ENCODE results near the gene TESK2. TPM values are rescaled to one million over a fixed set of nuclear protein-coding genes. Genes with fewer than 3 reads are reported as not detected.

Gene TESK2
- total RNA-seq, 1 experiment from 2014 or later: 6.2 TPM

GRCh38 chr1:45465277-45465676 lies 25.7 kb downstream of the TESK2 start:
- Histone ChIP-seq H3K36me3 (no peaks in the 10 kb centered on the region), H3K9me3 (replicated peaks) (no peaks in the 10 kb centered on the region), H3K4me3 (no peak overlapping the region), H3K27me3 (no peaks in the 10 kb centered on the region), H3K4me1 (no peaks in the 10 kb centered on the region), H3K27ac (no peak overlapping the region)
- no peak for DNase-seq

- DNase-seq: no peak
- H3K27me3 ChIP-seq: no peaks in the 10 kb centered on the region
- H3K27ac ChIP-seq: no peak overlapping the region
- no peaks in the 10 kb centered on the region for H3K4me1 ChIP-seq
- no peaks in the 10 kb centered on the region for H3K9me3 ChIP-seq (replicated peaks)
- H3K4me3 ChIP-seq: no peak overlapping the region
- no peaks in the 10 kb centered on the region for H3K36me3 ChIP-seq
Measured at GRCh38 chr1:45458894-45459293, 32.1 kb downstream of the TESK2 start.

- Histone ChIP-seq H3K27me3 (no peaks in the 10 kb centered on the region), H3K4me1 (no peaks in the 10 kb centered on the region), H3K36me3 (no peaks in the 10 kb centered on the region), H3K27ac (no peak overlapping the region), H3K4me3 (no peak overlapping the region), H3K9me3 (replicated peaks) (no peaks in the 10 kb centered on the region)
- DNase-seq: no peak
Measured at GRCh38 chr1:45456531-45456930, 34.4 kb downstream of the TESK2 start.

GRCh38 chr1:45455162-45455561 lies 35.8 kb downstream of the TESK2 start:
- Histone ChIP-seq H3K27me3 (no peaks in the 10 kb centered on the region), H3K27ac (no peak overlapping the region), H3K4me1 (no peaks in the 10 kb centered on the region), H3K36me3 (no peaks in the 10 kb centered on the region), H3K4me3 (no peak overlapping the region), H3K9me3 (replicated peaks) (no peaks in the 10 kb centered on the region)
- no peak for DNase-seq

GRCh38 chr1:45454464-45454863 lies 36.5 kb downstream of the TESK2 start:
- H3K9me3 ChIP-seq (replicated peaks): no peaks in the 10 kb centered on the region
- no peak overlapping the region for H3K4me3 ChIP-seq
- no peaks in the 10 kb centered on the region for H3K4me1 ChIP-seq
- H3K27me3 ChIP-seq: no peaks in the 10 kb centered on the region
- no peak overlapping the region for H3K27ac ChIP-seq
- H3K36me3 ChIP-seq: no peaks in the 10 kb centered on the region
- no peak for DNase-seq

- Histone ChIP-seq H3K27me3 (no peaks in the 10 kb centered on the region), H3K4me1 (no peaks in the 10 kb centered on the region), H3K36me3 (no peaks in the 10 kb centered on the region), H3K4me3 (no peak overlapping the region), H3K27ac (no peak overlapping the region), H3K9me3 (replicated peaks) (no peaks in the 10 kb centered on the region)
- DNase-seq: no peak
Measured at GRCh38 chr1:45452503-45452902, 38.5 kb downstream of the TESK2 start.

- Histone ChIP-seq H3K27me3 (no peaks in the 10 kb centered on the region), H3K4me3 (no peak overlapping the region), H3K4me1 (no peaks in the 10 kb centered on the region), H3K27ac (no peak overlapping the region), H3K36me3 (no peaks in the 10 kb centered on the region), H3K9me3 (replicated peaks) (no peaks in the 10 kb centered on the region)
- no peak for DNase-seq
Measured at GRCh38 chr1:45448357-45448756, 42.6 kb downstream of the TESK2 start.

- H3K9me3 ChIP-seq (replicated peaks): no peaks in the 10 kb centered on the region
- no peak for DNase-seq
- H3K4me1 ChIP-seq: no peaks in the 10 kb centered on the region
- no peaks in the 10 kb centered on the region for H3K27me3 ChIP-seq
- no peak overlapping the region for H3K4me3 ChIP-seq
- H3K36me3 ChIP-seq: no peaks in the 10 kb centered on the region
- no peak overlapping the region for H3K27ac ChIP-seq
Measured at GRCh38 chr1:45446950-45447672, 43.9 kb downstream of the TESK2 start.

GRCh38 chr1:45446530-45446929 lies 44.4 kb downstream of the TESK2 start:
- Histone ChIP-seq H3K4me1 (no peaks in the 10 kb centered on the region), H3K9me3 (replicated peaks) (no peaks in the 10 kb centered on the region), H3K27me3 (no peaks in the 10 kb centered on the region), H3K36me3 (no peaks in the 10 kb centered on the region), H3K4me3 (no peak overlapping the region), H3K27ac (no peak overlapping the region)
- no peak for DNase-seq

GRCh38 chr1:45444609-45445131 lies 46.3 kb downstream of the TESK2 start:
- Histone ChIP-seq H3K27ac (no peak overlapping the region), H3K36me3 (no peaks in the 10 kb centered on the region), H3K4me1 (no peaks in the 10 kb centered on the region), H3K4me3 (no peak overlapping the region), H3K27me3 (no peaks in the 10 kb centered on the region), H3K9me3 (replicated peaks) (no peaks in the 10 kb centered on the region)
- no peak for DNase-seq

- no peak for DNase-seq
Measured at GRCh38 chr1:45443580-45444446, 47.1 kb downstream of the TESK2 start.

GRCh38 chr1:45442272-45442671 lies 48.7 kb downstream of the TESK2 start:
- Histone ChIP-seq H3K4me1 (no peaks in the 10 kb centered on the region), H3K4me3 (no peak overlapping the region), H3K27me3 (no peaks in the 10 kb centered on the region), H3K36me3 (no peaks in the 10 kb centered on the region), H3K9me3 (replicated peaks) (no peaks in the 10 kb centered on the region), H3K27ac (no peak overlapping the region)
- DNase-seq: no peak

More at GRCh38 chr1:45443580-45444446, 47.1 kb downstream of the TESK2 start:
- Histone ChIP-seq H3K9me3 (replicated peaks) (no peaks in the 10 kb centered on the region), H3K27ac (no peak overlapping the region), H3K4me1 (no peaks in the 10 kb centered on the region), H3K27me3 (no peaks in the 10 kb centered on the region), H3K36me3 (no peaks in the 10 kb centered on the region), H3K4me3 (no peak overlapping the region)

- no peaks in the 10 kb centered on the region for H3K4me1 ChIP-seq
- H3K27ac ChIP-seq: no peak overlapping the region
- no peak for DNase-seq
- no peaks in the 10 kb centered on the region for H3K27me3 ChIP-seq
- no peaks in the 10 kb centered on the region for H3K9me3 ChIP-seq (replicated peaks)
- H3K4me3 ChIP-seq: no peak overlapping the region
- H3K36me3 ChIP-seq: no peaks in the 10 kb centered on the region
Measured at GRCh38 chr1:45437323-45437722, 53.6 kb downstream of the TESK2 start.

- Histone ChIP-seq H3K36me3 (no peaks in the 10 kb centered on the region), H3K4me1 (no peaks in the 10 kb centered on the region), H3K9me3 (replicated peaks) (no peaks in the 10 kb centered on the region), H3K27ac (no peak overlapping the region), H3K4me3 (no peak overlapping the region), H3K27me3 (0 out of 2 replicates have a peak, but pooled peaks cover 4% of the 10 kb centered on the region)
- DNase-seq: no peak
Measured at GRCh38 chr1:45430490-45430889, 60.5 kb downstream of the TESK2 start.

- Histone ChIP-seq H3K27me3 (0 out of 2 replicates have a peak, but pooled peaks cover 4% of the 10 kb centered on the region), H3K9me3 (replicated peaks) (no peaks in the 10 kb centered on the region), H3K4me3 (no peak overlapping the region), H3K36me3 (no peaks in the 10 kb centered on the region), H3K27ac (no peak overlapping the region), H3K4me1 (no peaks in the 10 kb centered on the region)
- no peak for DNase-seq
Measured at GRCh38 chr1:45429561-45430159, 61.3 kb downstream of the TESK2 start.

Measured in SJCRH30 (cell line).